OCI-LY7 (cell line): ENCODE results near the gene STK32C. TPM values are rescaled to one million over a fixed set of nuclear protein-coding genes. Genes with fewer than 3 reads are reported as not detected.

Source experiments
- BruUV-seq: library from RNA; stranded (reverse); fragments of 400-500 nt; replicated peaks from 2 replicates; lab custom pipeline; 2021; lab: Mats Ljungman, UMichigan
- CTCF ChIA-PET: fragments of 300-600 bp; sonication (Branson Sonifier 250); formaldehyde crosslinking; loops from one replicate; lab custom pipeline; 2022; ENCODE audit warnings: antibody characterized with exemption; ENCODE audit not compliant: unreplicated experiment; lab: Charles Lee
- POLR2A ChIA-PET: fragments of 300-600 bp; sonication (Branson Sonifier 250); formaldehyde crosslinking; loops from one replicate; lab custom pipeline; 2022; ENCODE audit warnings: antibody characterized with exemption; lab: Charles Lee
- DNase-seq: peaks from one replicate; pipeline ENCODE4 v3.0.0-alpha.2; 2015; ENCODE audit warnings: low spot score
- H2AFZ ChIP-seq: fragments of 200-600 bp; sonication (generic), shearing (Covaris generic); 2 replicates; pipeline ENCODE4 v1.6.1; 2014; ENCODE audit warnings: mild to moderate bottlenecking, antibody characterized with exemption, low read length, moderate library complexity
- H3K27ac ChIP-seq: fragments of 200-600 bp; sonication (generic); 2 replicates; pipeline ENCODE4 v1.5.1; 2014; ENCODE audit warnings: mixed run types, low read depth, mild to moderate bottlenecking, moderate library complexity, low read length, inconsistent platforms; ENCODE audit not compliant: poor library complexity, severe bottlenecking
- H3K36me3 ChIP-seq: fragments of 200-600 bp; sonication (generic); 2 replicates; pipeline ENCODE4 v1.6.1; 2014; ENCODE audit warnings: mild to moderate bottlenecking, antibody characterized with exemption, low read length, moderate library complexity, mixed read lengths; ENCODE audit not compliant: insufficient read depth
- H3K4me1 ChIP-seq: fragments of 200-600 bp; sonication (generic); 2 replicates; pipeline ENCODE4 v1.5.1; 2014; ENCODE audit warnings: mild to moderate bottlenecking, low read length; ENCODE audit not compliant: insufficient read depth, poor library complexity, severe bottlenecking
- H3K4me2 ChIP-seq: fragments of 200-600 bp; sonication (generic); 2 replicates; pipeline ENCODE4 v1.6.1; 2014; ENCODE audit warnings: mild to moderate bottlenecking, low read length
- H3K4me3 ChIP-seq: fragments of 200-600 bp; sonication (generic); 2 replicates; pipeline ENCODE4 v1.5.1; 2014; ENCODE audit warnings: mild to moderate bottlenecking, low read depth, low read length; ENCODE audit not compliant: poor library complexity, severe bottlenecking
- H3K79me2 ChIP-seq: fragments of 200-600 bp; sonication (generic); 2 replicates; pipeline ENCODE4 v1.6.1; 2016; ENCODE audit warnings: low read depth, mild to moderate bottlenecking, low read length, moderate library complexity, mixed read lengths; ENCODE audit not compliant: insufficient read depth
- H3K9me2 ChIP-seq: fragments of 200-600 bp; sonication (generic); 2 replicates; pipeline ENCODE4 v1.6.1; 2016; ENCODE audit warnings: mild to moderate bottlenecking, low read length, mixed read lengths; ENCODE audit not compliant: insufficient read depth
- H3K9me3 ChIP-seq: fragments of 200-600 bp; sonication (generic); 2 replicates; pipeline ENCODE4 v1.6.1; 2014; ENCODE audit warnings: mild to moderate bottlenecking, mixed run types, low read length, mixed read lengths
- H4K20me1 ChIP-seq: fragments of 200-600 bp; sonication (generic); 2 replicates; pipeline ENCODE4 v1.6.1; 2014; ENCODE audit warnings: mild to moderate bottlenecking, antibody characterized with exemption, low read length, moderate library complexity, mixed read lengths; ENCODE audit not compliant: insufficient read depth
- EZH2phosphoT487 ChIP-seq: fragments of 200-600 bp; sonication (generic); IDR thresholded peaks from 2 replicates; pipeline ENCODE4 v1.6.1; 2018; ENCODE audit warnings: low read depth, borderline replicate concordance, mild to moderate bottlenecking, mixed run types, antibody characterized with exemption, low read length, moderate library complexity, mixed read lengths
- intact Hi-C: fragments of 100-400 bp; cut with micrococcal nuclease; formaldehyde crosslinking; loops from one replicate; pipeline ENCODE4 v1.10.0; 2022; ENCODE audit not compliant: unreplicated experiment
- total RNA-seq, 2 experiments: library from RNA; depleted of rRNA in 1 of 2; stranded (reverse); fragments of >200 nt in 1 of 2; shearing (Covaris generic) in 1 of 2; gene quantifications; 2 replicates each; pipeline ENCODE4 v1.2.3, GENCODE V29; 2014 to 2022
- TF ChIP-seq, protein P1 (sequence below): fragments of 200-600 bp; sonication (generic); conservative IDR thresholded peaks from 2 replicates; pipeline ENCODE4 v1.5.1; 2014; ENCODE audit warnings: mild to moderate bottlenecking, antibody characterized with exemption, low read length, moderate library complexity, mixed read lengths

The STK32C gene
- total RNA-seq, 2 experiments from 2014 or later = 13.1 to 30.4 TPM

GRCh38 chr10:132175408-132175807 lies 132.3 kb downstream of the STK32C start:
- no peak for TF ChIP-seq EZH2phosphoT487
- TF ChIP-seq, protein P1, sequence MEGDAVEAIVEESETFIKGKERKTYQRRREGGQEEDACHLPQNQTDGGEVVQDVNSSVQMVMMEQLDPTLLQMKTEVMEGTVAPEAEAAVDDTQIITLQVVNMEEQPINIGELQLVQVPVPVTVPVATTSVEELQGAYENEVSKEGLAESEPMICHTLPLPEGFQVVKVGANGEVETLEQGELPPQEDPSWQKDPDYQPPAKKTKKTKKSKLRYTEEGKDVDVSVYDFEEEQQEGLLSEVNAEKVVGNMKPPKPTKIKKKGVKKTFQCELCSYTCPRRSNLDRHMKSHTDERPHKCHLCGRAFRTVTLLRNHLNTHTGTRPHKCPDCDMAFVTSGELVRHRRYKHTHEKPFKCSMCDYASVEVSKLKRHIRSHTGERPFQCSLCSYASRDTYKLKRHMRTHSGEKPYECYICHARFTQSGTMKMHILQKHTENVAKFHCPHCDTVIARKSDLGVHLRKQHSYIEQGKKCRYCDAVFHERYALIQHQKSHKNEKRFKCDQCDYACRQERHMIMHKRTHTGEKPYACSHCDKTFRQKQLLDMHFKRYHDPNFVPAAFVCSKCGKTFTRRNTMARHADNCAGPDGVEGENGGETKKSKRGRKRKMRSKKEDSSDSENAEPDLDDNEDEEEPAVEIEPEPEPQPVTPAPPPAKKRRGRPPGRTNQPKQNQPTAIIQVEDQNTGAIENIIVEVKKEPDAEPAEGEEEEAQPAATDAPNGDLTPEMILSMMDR = no peak
- Histone ChIP-seq H3K9me2 (no peaks in the 10 kb centered on the region), H3K9me3 (0 out of 2 replicates have a peak, but pooled peaks cover 4% of the 10 kb centered on the region), H3K4me1 (no peaks in the 10 kb centered on the region), H3K4me3 (no peak overlapping the region), H3K36me3 (no peaks in the 10 kb centered on the region), H4K20me1 (no peaks in the 10 kb centered on the region), H3K4me2 (no peak overlapping the region), H3K27ac (no peak overlapping the region), H2AFZ (no peak overlapping the region), H3K79me2 (no peaks in the 10 kb centered on the region)
- POLR2A ChIA-PET = interaction anchor here (0.6 kb wide), 1 partner anchor 110 kb away, joined by 3 read pairs; no protein-coding TSS in a partner anchor
- CTCF ChIA-PET = no interaction called here
- no peak for DNase-seq
- intact Hi-C loops = no loop called here
- no TSS peak for BruUV-seq

- Histone ChIP-seq H3K4me3 (no peak overlapping the region), H3K36me3 (no peaks in the 10 kb centered on the region), H3K79me2 (no peaks in the 10 kb centered on the region), H2AFZ (no peak overlapping the region), H3K4me1 (no peaks in the 10 kb centered on the region), H3K4me2 (no peak overlapping the region), H3K9me3 (0 out of 2 replicates have a peak, but pooled peaks cover 4% of the 10 kb centered on the region), H3K27ac (no peak overlapping the region), H4K20me1 (no peaks in the 10 kb centered on the region), H3K9me2 (no peaks in the 10 kb centered on the region)
- DNase-seq = no peak
- ChIA-PET POLR2A (no interaction called here), CTCF (no interaction called here)
- no peak for TF ChIP-seq EZH2phosphoT487
- intact Hi-C loops = no loop called here
- no TSS peak for BruUV-seq
Observed at GRCh38 chr10:132174237-132174636, 133.5 kb downstream of the STK32C start.

DNA sequence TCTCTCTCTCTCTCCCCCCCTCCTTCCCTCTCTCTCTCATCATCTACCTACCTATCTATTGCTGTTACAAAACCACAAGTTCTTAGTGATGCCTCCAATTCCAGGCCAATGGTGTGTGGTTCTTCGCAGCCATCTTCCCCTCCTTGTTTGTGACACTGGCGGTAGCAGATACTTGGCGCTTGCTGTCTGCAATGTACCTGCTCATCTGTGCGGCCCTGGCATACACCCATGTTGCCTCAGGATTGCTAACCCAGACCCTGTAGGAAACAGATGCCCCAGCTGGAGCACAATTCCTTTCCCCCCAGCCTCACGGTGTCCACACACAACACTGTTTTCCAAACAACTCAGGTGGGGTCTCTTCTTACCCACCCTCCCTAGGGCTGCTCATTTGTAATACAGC lies 134.6 kb downstream of the STK32C start:
- Histone ChIP-seq H2AFZ (no peak overlapping the region), H3K9me3 (0 out of 2 replicates have a peak, but pooled peaks cover 4% of the 10 kb centered on the region), H4K20me1 (no peaks in the 10 kb centered on the region), H3K4me2 (no peak overlapping the region), H3K79me2 (no peaks in the 10 kb centered on the region), H3K9me2 (no peaks in the 10 kb centered on the region), H3K4me3 (no peak overlapping the region), H3K4me1 (no peaks in the 10 kb centered on the region), H3K27ac (no peak overlapping the region), H3K36me3 (no peaks in the 10 kb centered on the region)
- TF ChIP-seq, protein P1 = no peak
- TF ChIP-seq EZH2phosphoT487 = no peak
- no TSS peak for BruUV-seq
- intact Hi-C loops = no loop called here
- ChIA-PET CTCF (no interaction called here), POLR2A (no interaction called here)
- DNase-seq = no peak
